ENCODE measurements around the gene SEMA5A. TPM values are rescaled to one million over a fixed set of nuclear protein-coding genes. Genes with fewer than 3 reads are reported as not detected.

SEMA5A gene
- polyA plus RNA-seq, 1 experiment, result 98.4 TPM

- TF ChIP-seq CTCF (IDR thresholded peaks at IDR 0.05; ENCODE audit: insufficient read depth, low read depth, low read length), result no peak
- ChIA-PET POLR2A (interaction anchor here (0.6 kb wide), 1 partner anchor 18 kb away, joined by 3 read pairs; no protein-coding TSS in a partner anchor), CTCF (interaction anchor here (1.1 kb wide), 1 partner anchor 30 kb away, joined by 3 read pairs; no protein-coding TSS in a partner anchor)
- Histone ChIP-seq H3K27me3 (ENCODE audit: control insufficient read depth, insufficient read depth, low read length) (no peaks in the 10 kb centered on the region), H3K36me3 (ENCODE audit: control insufficient read depth, insufficient read depth, low read length) (no peaks in the 10 kb centered on the region; the same call in 1 of the 2 replicates), H3K4me3 (ENCODE audit: low read depth, low read length) (no peak overlapping the region)
- no peak for DNase-seq (ENCODE audit: low read depth)
These were observed 163.4 kb downstream of the SEMA5A start for GRCh38 chr5:9382522-9382921.

DNA sequence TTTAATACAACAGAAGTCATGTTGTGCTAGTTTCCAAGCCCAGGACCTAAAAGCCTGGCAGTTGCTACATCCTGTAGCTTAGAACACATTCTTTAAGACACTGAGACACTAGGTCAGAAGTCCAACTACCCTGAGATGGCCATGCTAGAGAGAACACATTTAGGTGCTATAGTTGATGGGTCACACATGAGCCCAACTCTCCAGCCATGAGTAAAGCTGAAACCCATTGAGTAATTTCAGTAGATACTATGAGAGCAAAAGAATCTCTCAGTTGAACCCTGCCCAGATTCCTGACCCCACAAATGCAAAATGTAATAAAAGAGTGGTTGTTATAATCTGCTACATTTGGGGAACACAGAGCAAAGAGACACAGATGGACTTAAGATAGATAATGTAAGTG lies 164.4 kb downstream of the SEMA5A start:
- TF ChIP-seq CTCF (IDR thresholded peaks at IDR 0.05; ENCODE audit: insufficient read depth, low read depth, low read length), result no peak
- ChIA-PET CTCF (no interaction called here), POLR2A (no interaction called here)
- H3K36me3 ChIP-seq (ENCODE audit: control insufficient read depth, insufficient read depth, low read length), result no peaks in the 10 kb centered on the region; the same call in 1 of the 2 replicates
- DNase-seq (ENCODE audit: low read depth), result no peak
- no peak overlapping the region for H3K4me3 ChIP-seq (ENCODE audit: low read depth, low read length)
- H3K27me3 ChIP-seq (ENCODE audit: control insufficient read depth, insufficient read depth, low read length), result no peaks in the 10 kb centered on the region

- no peak for DNase-seq (ENCODE audit: low read depth)
- ChIA-PET CTCF (no interaction called here), POLR2A (no interaction called here)
- no peaks in the 10 kb centered on the region for H3K27me3 ChIP-seq (ENCODE audit: control insufficient read depth, insufficient read depth, low read length)
- H3K36me3 ChIP-seq (ENCODE audit: control insufficient read depth, insufficient read depth, low read length), result peaks cover 1% of the 10 kb centered on the region; the same call in 1 of the 2 replicates
- no peak overlapping the region for H3K4me3 ChIP-seq (ENCODE audit: low read depth, low read length)
- TF ChIP-seq CTCF (IDR thresholded peaks at IDR 0.05; ENCODE audit: insufficient read depth, low read depth, low read length), result no peak
These were observed 165.8 kb downstream of the SEMA5A start for GRCh38 chr5:9380109-9380508.

- H3K4me3 ChIP-seq (ENCODE audit: low read depth, low read length), result no peak overlapping the region
- no peak for DNase-seq (ENCODE audit: low read depth)
- TF ChIP-seq CTCF (IDR thresholded peaks at IDR 0.05; ENCODE audit: insufficient read depth, low read depth, low read length), result no peak
- H3K27me3 ChIP-seq (ENCODE audit: control insufficient read depth, insufficient read depth, low read length), result no peaks in the 10 kb centered on the region
- ChIA-PET CTCF (no interaction called here), POLR2A (no interaction called here)
- peaks cover 7% of the 10 kb centered on the region for H3K36me3 ChIP-seq (ENCODE audit: control insufficient read depth, insufficient read depth, low read length)
These were observed 169.3 kb downstream of the SEMA5A start for GRCh38 chr5:9376363-9377117.

GRCh38 chr5:9375756-9376155 lies 170.1 kb downstream of the SEMA5A start:
- H3K27me3 ChIP-seq (ENCODE audit: control insufficient read depth, insufficient read depth, low read length), result no peaks in the 10 kb centered on the region
- CTCF ChIA-PET, result no interaction called here
- no peak overlapping the region for H3K4me3 ChIP-seq (ENCODE audit: low read depth, low read length)
- DNase-seq (ENCODE audit: low read depth), result no peak
- TF ChIP-seq CTCF (IDR thresholded peaks at IDR 0.05; ENCODE audit: insufficient read depth, low read depth, low read length), result no peak
- peaks cover 7% of the 10 kb centered on the region for H3K36me3 ChIP-seq (ENCODE audit: control insufficient read depth, insufficient read depth, low read length)
- POLR2A ChIA-PET, result no interaction called here

Data from BJ (cell line).